ENCODE results near the gene FGF10. TPM values are rescaled to one million over a fixed set of nuclear protein-coding genes. Genes with fewer than 3 reads are reported as not detected.

The FGF10 gene
- total RNA-seq, 1 experiment from 2014 or later, result not detected

DNA sequence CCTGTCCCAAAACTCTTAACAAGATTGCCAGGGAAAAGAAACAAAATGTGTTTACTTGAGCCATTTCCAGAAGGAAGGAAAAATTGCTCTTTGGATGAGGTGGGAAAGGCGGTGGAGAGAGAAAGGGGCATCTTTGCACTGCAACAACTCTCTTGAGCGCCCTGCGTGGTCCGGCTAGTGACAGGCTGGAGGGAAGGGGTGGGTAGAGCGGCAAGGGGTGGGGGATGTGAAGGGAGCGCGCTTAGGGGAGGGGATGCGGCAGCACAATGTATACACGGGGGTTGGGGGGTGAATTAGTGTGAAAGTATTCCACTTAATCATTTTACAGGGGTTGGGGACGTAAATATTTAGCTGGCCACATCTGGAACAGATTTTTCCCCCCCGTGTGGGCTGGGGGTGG is 1.3 kb downstream of the FGF10 start:
- in situ Hi-C loops (cut with HindIII; ENCODE audit: low pct_unique_long_range_greater_than_20kb, low sequenced_read_pairs), result no loop called here
- ChIA-PET CTCF (no interaction called here), POLR2A (no interaction called here)
- intact Hi-C loops (cut with micrococcal nuclease; ENCODE audit: unreplicated experiment), result no loop called here
- Histone ChIP-seq H3K27me3 (ENCODE audit: control insufficient read depth, insufficient read depth, low read length) (peaks cover 28% of the 10 kb centered on the region), H3K9me3 (ENCODE audit: control insufficient read depth, insufficient read depth, low read depth, low read length) (no peaks in the 10 kb centered on the region), H3K4me1 (ENCODE audit: control insufficient read depth, insufficient read depth, low read length) (peaks cover 10% of the 10 kb centered on the region), H3K36me3 (ENCODE audit: control insufficient read depth, insufficient read depth, low read length) (peaks cover 3% of the 10 kb centered on the region; the same call in 1 of the 2 replicates), H3K27ac (ENCODE audit: low read length) (no peak overlapping the region), H3K4me3 (ENCODE audit: low read depth in 2 of 2, low read length in 2 of 2) (no peak overlapping the region)
- no TSS peak for BruUV-seq (replicated peaks)
- DNase-seq (ENCODE audit: low read depth, low spot score), result no peak
- no peak for ATAC-seq
- TF ChIP-seq REST (IDR thresholded peaks at IDR 0.05; ENCODE audit: insufficient read depth in 1 of 2, low read depth in 2 of 2, low read length in 1 of 2), result no peak
- no peak for TF ChIP-seq TCF7L2 (IDR thresholded peaks at IDR 0.05; ENCODE audit: low read depth, low read length)
- no peak for TF ChIP-seq POLR2AphosphoS5 (IDR thresholded peaks at IDR 0.05; ENCODE audit: low read depth, low read length)
- TF ChIP-seq, protein P1, sequence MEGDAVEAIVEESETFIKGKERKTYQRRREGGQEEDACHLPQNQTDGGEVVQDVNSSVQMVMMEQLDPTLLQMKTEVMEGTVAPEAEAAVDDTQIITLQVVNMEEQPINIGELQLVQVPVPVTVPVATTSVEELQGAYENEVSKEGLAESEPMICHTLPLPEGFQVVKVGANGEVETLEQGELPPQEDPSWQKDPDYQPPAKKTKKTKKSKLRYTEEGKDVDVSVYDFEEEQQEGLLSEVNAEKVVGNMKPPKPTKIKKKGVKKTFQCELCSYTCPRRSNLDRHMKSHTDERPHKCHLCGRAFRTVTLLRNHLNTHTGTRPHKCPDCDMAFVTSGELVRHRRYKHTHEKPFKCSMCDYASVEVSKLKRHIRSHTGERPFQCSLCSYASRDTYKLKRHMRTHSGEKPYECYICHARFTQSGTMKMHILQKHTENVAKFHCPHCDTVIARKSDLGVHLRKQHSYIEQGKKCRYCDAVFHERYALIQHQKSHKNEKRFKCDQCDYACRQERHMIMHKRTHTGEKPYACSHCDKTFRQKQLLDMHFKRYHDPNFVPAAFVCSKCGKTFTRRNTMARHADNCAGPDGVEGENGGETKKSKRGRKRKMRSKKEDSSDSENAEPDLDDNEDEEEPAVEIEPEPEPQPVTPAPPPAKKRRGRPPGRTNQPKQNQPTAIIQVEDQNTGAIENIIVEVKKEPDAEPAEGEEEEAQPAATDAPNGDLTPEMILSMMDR (IDR thresholded peaks at IDR 0.05), result no peak
- TF ChIP-seq SIN3A (IDR thresholded peaks at IDR 0.05; ENCODE audit: borderline replicate concordance, insufficient read depth, low read depth, low read length), result no peak

DNA sequence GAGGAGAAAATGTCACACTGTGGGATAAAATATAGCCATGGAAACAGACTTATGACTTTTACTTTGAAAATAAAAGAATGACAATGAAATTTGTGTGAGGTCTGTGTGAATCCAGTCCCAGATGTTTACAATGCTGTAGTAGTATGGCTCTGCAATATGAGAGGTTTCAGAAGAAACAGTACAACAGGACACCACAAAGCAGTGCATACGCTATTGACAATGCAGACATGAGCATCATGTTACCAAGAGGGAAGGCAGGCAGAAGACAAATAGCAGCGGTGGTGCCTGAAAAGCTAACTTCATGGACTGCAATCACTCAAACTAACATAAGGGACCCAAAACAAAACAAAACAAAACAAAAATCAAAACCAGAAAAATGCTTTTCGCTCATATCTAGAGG is 1.8 kb downstream of the FGF10 start:
- BruUV-seq (replicated peaks), result no TSS peak
- H3K27ac ChIP-seq (ENCODE audit: low read length), result no peak overlapping the region
- intact Hi-C loops (cut with micrococcal nuclease; ENCODE audit: unreplicated experiment), result no loop called here
- peaks cover 10% of the 10 kb centered on the region for H3K4me1 ChIP-seq (ENCODE audit: control insufficient read depth, insufficient read depth, low read length)
- no peak overlapping the region for H3K4me3 ChIP-seq (ENCODE audit: low read depth in 2 of 2, low read length in 2 of 2)
- no peak for ATAC-seq
- no peak for TF ChIP-seq REST (IDR thresholded peaks at IDR 0.05; ENCODE audit: insufficient read depth in 1 of 2, low read depth in 2 of 2, low read length in 1 of 2)
- TF ChIP-seq, protein P1 (IDR thresholded peaks at IDR 0.05), result no peak
- TF ChIP-seq SIN3A (IDR thresholded peaks at IDR 0.05; ENCODE audit: borderline replicate concordance, insufficient read depth, low read depth, low read length), result no peak
- no peak for TF ChIP-seq TCF7L2 (IDR thresholded peaks at IDR 0.05; ENCODE audit: low read depth, low read length)
- TF ChIP-seq POLR2AphosphoS5 (IDR thresholded peaks at IDR 0.05; ENCODE audit: low read depth, low read length), result no peak
- H3K9me3 ChIP-seq (ENCODE audit: control insufficient read depth, insufficient read depth, low read depth, low read length), result no peaks in the 10 kb centered on the region
- peaks cover 3% of the 10 kb centered on the region; the same call in 1 of the 2 replicates for H3K36me3 ChIP-seq (ENCODE audit: control insufficient read depth, insufficient read depth, low read length)
- in situ Hi-C loops (cut with HindIII; ENCODE audit: low pct_unique_long_range_greater_than_20kb, low sequenced_read_pairs), result no loop called here
- CTCF ChIA-PET, result no interaction called here
- POLR2A ChIA-PET, result no interaction called here
- no peak for DNase-seq (ENCODE audit: low read depth, low spot score)
- peaks cover 28% of the 10 kb centered on the region for H3K27me3 ChIP-seq (ENCODE audit: control insufficient read depth, insufficient read depth, low read length)

Data from Panc1 (cell line).